GM19438 (cell line): ENCODE measurements around the gene SLC22A23.

ENCODE experiments used
- ATAC-seq: cut with Tn5 transposase; IDR thresholded peaks from one replicate; pipeline ENCODE4 v1.9.1; 2021; ENCODE audit warnings: low read depth; ENCODE audit not compliant: unreplicated experiment

SLC22A23 gene

GRCh38 chr6:3290149-3290930 lies 166.5 kb downstream of the SLC22A23 start:
- no peak for ATAC-seq

GRCh38 chr6:3289664-3290055 lies 167.2 kb downstream of the SLC22A23 start:
- no peak for ATAC-seq

GRCh38 chr6:3288711-3289663 lies 167.9 kb downstream of the SLC22A23 start:
- ATAC-seq = no peak

- no peak for ATAC-seq
Measured at GRCh38 chr6:3287976-3288707, 168.7 kb downstream of the SLC22A23 start.

GRCh38 chr6:3287308-3287707 lies 169.5 kb downstream of the SLC22A23 start:
- ATAC-seq = no peak

- ATAC-seq = no peak
Measured at GRCh38 chr6:3286641-3287171, 170.1 kb downstream of the SLC22A23 start.

GRCh38 chr6:3285732-3286131 lies 171.1 kb downstream of the SLC22A23 start:
- no peak for ATAC-seq

- ATAC-seq = no peak
Measured at GRCh38 chr6:3285049-3285639, 171.7 kb downstream of the SLC22A23 start.

GRCh38 chr6:3284436-3284876 lies 172.4 kb downstream of the SLC22A23 start:
- ATAC-seq = no peak

GRCh38 chr6:3283641-3284435 lies 173.0 kb downstream of the SLC22A23 start:
- no peak for ATAC-seq

GRCh38 chr6:3283241-3283640 lies 173.6 kb downstream of the SLC22A23 start:
- ATAC-seq = no peak

- no peak for ATAC-seq
Measured at GRCh38 chr6:3282476-3283236, 174.2 kb downstream of the SLC22A23 start.

- ATAC-seq = no peak
Measured at GRCh38 chr6:3281631-3282475, 175.0 kb downstream of the SLC22A23 start.

GRCh38 chr6:3280866-3281465 lies 175.9 kb downstream of the SLC22A23 start:
- ATAC-seq = no peak

GRCh38 chr6:3280091-3280490 lies 176.8 kb downstream of the SLC22A23 start:
- ATAC-seq = no peak

GRCh38 chr6:3278691-3279090 lies 178.2 kb downstream of the SLC22A23 start:
- ATAC-seq = no peak

GRCh38 chr6:3277851-3278416 lies 178.9 kb downstream of the SLC22A23 start:
- no peak for ATAC-seq
